DMS53 (cell line): Measurements from ENCODE around the gene SLC30A7.

Experiments
- DNase-seq: peaks from one replicate; lab custom pipeline; 2025; lab: John Stamatoyannopoulos, UW

SLC30A7 gene

GRCh38 chr1:100972185-100972584 lies 76.3 kb downstream of the SLC30A7 start:
- no peak for DNase-seq

DNA sequence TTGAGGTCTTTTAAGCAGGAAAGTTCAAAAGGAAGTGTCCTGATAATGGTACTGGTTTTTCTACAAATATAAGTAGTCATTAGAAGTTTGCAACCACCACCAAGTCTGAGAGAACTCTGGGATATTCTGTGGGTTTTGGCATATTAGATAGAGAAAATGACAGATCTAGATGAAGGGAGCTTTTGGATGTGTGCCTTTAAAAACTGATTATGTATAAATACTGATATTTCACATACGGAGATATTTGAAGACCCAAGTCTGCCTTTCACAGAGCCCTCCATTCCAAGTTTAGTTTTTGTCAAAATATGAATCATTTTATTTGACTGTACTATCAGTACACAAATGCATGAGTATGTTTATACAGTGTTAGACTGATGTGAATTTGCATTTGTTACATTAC lies 81.0 kb downstream of the SLC30A7 start:
- no peak for DNase-seq

DNA sequence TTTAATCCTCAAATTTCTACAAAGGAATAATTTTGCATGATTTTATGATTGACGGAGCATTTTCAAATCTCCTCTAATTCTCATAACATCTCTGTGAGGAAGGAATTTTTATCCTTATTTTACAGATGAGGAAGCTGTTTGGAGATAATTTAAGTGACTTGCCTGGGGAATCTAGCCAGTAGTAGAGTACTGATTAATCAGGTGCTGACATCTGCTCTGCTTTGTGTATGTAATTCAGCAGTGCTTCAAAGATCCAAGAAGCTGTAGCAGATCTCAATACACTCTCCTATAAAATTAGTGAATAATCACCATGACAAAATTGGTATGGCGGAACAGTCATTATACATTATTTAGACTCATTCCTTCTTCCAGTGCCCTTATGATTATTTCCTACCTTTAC lies 83.7 kb downstream of the SLC30A7 start:
- no peak for DNase-seq

- no peak for DNase-seq
Measured at GRCh38 chr1:100982793-100983192, 86.9 kb downstream of the SLC30A7 start.

DNA sequence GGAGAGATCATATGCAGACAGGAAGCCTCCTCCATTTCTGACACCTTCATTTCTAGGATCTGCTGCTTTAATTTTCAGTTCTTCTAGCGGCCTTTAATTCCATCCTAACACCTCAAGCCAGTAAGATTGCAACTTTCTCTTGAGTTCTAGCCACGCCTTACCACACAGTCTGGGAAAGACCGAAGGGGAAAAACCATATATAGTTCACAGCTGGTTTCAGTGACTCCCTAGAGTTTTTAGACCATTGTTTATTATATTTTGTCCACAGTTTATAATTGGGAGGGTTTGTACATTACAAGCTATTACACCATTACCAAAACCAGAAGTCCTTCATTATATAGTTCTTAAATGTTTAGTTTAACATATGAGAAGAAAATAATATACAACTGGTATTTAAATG lies 92.2 kb downstream of the SLC30A7 start:
- no peak for DNase-seq

DNA sequence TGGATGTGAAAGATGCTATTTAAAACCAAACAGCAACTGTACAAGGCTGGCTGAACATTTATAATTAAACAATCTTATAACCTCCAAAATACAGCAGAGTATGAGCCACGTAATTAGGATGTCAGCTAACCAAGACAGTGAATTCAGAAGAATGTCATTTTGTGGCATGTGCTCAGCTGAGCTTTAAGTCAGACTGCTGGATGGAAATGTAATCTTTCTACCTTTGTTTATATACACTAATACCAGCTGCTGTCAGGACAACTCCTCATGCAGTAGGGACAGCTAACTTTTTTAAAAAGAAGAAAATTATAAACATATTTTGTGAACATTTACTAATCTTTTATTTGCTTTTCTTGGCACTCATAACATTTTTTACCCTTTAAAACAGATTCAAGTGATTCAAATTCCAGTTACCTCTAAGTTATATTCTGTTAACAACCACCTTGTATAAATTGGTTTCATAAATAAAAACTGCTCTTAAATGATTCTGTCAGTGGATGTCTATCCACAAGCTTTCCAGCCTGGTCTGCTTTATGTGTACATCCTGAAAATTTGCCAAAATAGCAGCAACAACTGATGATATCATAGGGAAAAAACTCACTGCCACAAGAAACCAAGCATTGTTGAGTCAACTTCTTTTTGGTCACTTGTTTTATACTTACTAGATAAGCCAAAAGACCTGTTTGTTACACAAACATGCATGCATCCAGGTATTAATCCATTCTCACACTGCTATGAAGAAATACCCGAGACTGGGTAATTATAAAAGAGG lies 93.6 kb downstream of the SLC30A7 start:
- no peak for DNase-seq

DNA sequence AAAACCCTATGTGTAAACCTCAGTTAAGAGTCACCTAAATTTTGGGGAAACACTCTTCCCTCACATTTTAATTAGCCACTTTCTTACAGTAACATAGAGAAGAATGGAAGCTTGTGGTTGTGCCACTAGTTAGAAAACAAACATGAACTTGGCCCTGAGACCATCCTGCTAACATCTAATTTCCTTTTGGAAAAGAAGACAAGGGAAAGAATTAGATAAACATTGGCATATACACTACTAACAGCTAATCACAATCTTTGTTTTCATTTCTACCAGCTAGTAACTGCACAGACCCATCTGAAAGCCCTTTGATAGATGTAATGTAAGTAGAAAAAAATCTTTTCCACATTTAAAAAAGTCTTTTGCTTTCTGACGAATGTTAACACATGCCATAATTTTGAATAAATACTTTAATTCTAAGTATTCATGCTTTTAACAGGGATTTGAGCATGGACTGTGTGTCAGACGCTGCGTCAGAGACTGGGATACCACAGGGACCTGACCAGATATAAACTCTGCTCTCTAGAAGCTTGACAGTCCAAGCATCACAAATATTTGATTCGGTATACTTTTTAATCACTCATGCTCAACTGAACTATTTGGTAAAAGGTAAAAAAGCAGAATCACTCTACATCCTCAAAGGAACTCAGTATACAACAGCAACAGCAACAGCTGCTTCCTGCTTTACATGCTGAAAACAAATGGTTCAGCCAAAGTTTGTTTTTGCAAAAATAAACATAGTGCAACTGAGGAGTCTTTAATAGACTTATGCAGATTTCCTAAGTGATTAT lies 99.5 kb downstream of the SLC30A7 start:
- DNase-seq = peak; percentile 49

- DNase-seq = no peak
Measured at GRCh38 chr1:100998426-100998825, 102.5 kb downstream of the SLC30A7 start.

DNA sequence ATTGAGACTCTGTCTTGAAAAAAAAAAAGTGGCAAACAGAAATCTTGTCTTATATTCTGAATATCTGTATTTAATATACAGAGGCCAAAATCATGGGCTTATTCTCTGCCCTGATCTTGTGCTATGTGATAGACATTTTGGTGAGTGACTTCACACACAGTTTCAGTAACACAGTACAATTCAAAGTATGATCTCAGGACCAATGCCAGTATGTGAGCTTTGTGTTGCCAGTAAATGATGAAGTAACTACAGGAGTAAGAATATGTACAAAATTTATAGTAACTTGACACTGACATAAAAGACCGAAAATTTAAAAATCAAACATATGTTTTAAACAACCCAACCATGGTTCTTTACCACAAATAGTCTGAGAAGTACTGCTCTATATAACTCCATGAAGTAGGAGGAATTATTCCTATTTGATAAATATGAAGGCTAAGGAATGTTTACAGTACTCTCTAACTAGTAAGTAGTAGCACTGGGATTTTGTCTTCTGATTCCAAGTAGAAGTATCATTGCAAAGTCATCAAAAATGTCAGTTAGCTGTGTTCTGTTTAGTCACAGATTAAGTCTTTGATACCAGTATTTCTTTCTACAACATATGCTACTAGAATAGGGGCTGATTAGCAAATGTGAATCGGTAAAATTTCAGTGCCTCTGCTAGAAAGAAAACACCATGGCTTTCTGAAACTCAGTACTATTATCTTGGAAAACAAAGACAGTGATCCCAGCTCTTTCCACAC lies 104.4 kb downstream of the SLC30A7 start:
- no peak for DNase-seq

GRCh38 chr1:101002551-101002950 lies 106.7 kb downstream of the SLC30A7 start:
- DNase-seq = peak; percentile 21

DNA sequence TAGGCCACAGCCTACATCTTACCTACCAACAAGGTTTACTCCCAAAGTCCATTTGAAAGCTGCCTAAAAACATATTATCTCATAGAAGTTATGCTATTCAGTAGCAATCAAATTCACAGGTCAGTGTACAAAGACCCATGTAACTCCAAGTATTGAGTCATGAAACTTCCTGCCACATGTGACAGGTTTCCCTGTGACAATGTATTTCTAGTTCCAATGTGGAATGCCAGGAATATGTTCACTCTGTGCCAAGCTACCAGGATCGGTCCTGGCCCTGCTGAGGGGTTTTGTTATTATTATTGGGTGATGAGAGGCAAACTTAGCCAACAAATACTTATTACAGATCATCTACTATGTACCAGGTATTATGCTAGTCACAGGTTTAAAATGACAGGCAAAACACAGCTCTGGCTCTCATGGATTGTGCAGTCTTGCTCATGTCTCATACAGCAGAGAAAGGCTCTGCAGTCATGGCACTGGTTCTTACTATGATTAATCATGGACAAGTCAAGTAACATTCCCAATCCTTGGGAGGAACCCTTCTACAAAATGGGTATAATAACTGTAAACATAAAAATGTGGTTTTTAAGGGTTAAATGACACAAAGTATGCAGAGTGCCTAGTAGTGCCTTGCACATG lies 107.2 kb downstream of the SLC30A7 start:
- DNase-seq = no peak

DNA sequence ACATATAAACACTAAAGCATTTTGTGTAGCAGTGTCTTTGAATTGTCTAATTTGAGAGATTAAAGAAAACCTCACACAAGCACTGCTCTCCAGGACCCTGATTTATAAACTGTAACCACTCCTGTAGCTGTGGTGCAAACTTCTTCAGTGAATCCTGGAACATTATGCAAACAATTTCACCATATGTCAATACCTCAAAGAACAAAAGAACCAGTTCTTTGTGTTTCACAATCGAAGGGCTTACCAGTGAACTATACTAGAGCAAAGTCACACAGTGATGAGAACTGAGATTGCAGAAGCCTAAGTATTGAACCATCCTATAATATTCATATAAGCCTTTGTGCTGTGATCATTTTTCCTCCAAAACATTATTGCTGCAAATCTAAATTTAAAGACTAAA lies 108.2 kb downstream of the SLC30A7 start:
- peak; percentile 85 for DNase-seq

- no peak for DNase-seq
Measured at GRCh38 chr1:101004670-101005069, 108.8 kb downstream of the SLC30A7 start.

- no peak for DNase-seq
Measured at GRCh38 chr1:101005183-101005582, 109.3 kb downstream of the SLC30A7 start.

- DNase-seq = no peak
Measured at GRCh38 chr1:101005871-101006270, 110.0 kb downstream of the SLC30A7 start.

DNA sequence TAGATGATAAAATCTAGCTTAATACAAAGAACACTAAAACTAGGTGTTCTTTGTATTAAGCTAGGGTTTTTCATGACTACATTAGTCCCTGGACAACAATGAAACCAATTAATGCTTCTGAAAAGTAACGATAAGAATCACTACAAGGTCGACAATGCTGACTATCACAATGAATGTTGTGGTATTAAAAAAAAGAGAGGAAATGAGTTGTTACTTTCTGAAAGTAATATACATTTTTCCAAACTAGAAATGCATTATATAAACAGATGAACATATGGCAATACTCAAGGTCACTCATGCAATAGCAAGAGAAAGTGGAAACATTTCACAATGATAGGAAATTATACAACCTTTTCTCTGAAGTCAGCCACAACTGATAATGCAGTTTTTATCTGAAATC lies 110.7 kb downstream of the SLC30A7 start:
- no peak for DNase-seq

- no peak for DNase-seq
Measured at GRCh38 chr1:101008229-101008834, 112.4 kb downstream of the SLC30A7 start.

- no peak for DNase-seq
Measured at GRCh38 chr1:101013776-101014175, 117.9 kb downstream of the SLC30A7 start.

DNA sequence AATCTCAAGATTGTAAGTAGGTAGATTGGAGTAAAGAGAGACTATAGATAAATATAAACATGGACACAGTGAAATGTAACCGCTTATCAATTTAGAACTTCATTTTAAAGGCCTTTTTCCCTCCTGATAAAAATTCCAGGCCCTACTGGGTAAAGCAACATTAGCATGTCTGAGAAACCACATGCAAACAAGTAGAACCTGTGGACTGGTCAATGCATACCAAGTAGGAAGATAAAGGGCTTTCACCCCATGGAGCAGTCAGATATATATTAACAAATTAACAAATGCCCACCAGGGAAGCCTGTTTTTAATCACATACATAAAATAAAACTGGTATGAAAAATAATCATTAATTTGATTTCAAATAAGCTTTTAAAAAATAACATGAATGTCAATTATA lies 121.6 kb downstream of the SLC30A7 start:
- DNase-seq = no peak

DNA sequence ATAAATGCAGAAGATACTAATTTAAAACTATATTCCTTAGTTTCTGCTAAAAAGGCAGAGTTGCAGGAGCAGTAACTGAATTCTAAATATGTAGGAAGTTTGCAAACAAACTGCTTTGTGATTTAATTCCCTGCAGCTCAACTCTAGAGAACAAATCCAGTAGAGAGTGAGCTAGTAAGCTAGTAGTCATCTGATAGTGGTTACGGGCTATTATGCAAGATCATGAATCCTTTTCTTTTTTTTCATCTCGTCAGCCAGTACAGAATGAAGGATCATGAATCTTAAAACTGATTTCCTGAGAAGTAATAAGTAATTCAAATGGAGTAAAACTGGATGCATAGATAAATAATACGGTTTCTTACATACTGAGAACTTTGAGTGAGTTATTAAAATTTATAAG lies 126.4 kb downstream of the SLC30A7 start:
- peak; percentile 75 for DNase-seq

DNA sequence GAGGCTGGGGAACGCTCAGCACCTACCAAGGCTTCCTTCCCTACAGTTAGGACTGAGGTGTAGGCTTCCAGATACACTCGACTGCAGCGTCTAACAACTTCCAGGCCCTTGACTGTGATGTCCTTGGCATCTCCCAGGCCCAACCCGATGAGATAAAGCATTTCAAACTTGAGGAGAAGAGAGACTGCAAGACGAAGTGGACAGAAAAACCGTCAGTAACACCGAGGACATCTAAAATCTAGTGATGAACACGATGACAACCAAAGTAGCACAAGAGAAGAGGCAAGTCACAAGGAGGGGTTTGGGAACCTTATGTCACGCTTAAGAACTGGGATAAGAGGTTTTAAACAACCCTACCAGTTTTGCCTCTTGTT lies 129.4 kb downstream of the SLC30A7 start:
- peak; percentile 72 for DNase-seq
